Stimulated activated naive CD4-positive, alpha-beta T cell (primary cell): ENCODE results near the gene GLT8D2.

Source experiments
- DNase-seq, 6 experiments: peaks; one replicate each; lab custom pipeline; 2025; lab: John Stamatoyannopoulos, UW

The GLT8D2 gene

GRCh38 chr12:104000807-104001434, 49.1 kb downstream of the GLT8D2 start:
- no peak for DNase-seq

- no peak for DNase-seq
Measured at GRCh38 chr12:103998976-103999375, 51.0 kb downstream of the GLT8D2 start.

GRCh38 chr12:103997286-103997900, 52.6 kb downstream of the GLT8D2 start:
- no peak for DNase-seq

- DNase-seq, result no peak
Measured at GRCh38 chr12:103996595-103996994, 53.4 kb downstream of the GLT8D2 start.

GRCh38 chr12:103994235-103994634, 55.8 kb downstream of the GLT8D2 start:
- no peak for DNase-seq

GRCh38 chr12:103986829-103987228, 63.2 kb downstream of the GLT8D2 start:
- DNase-seq, result no peak

- DNase-seq, result no peak
Measured at GRCh38 chr12:103978384-103978982, 71.5 kb downstream of the GLT8D2 start.

GRCh38 chr12:103975368-103975767, 74.6 kb downstream of the GLT8D2 start:
- no peak for DNase-seq

GRCh38 chr12:103973909-103974308, 76.1 kb downstream of the GLT8D2 start:
- DNase-seq, result no peak

- DNase-seq, result no peak
Measured at GRCh38 chr12:103969391-103969790, 80.6 kb downstream of the GLT8D2 start.

- DNase-seq, result no peak
Measured at GRCh38 chr12:103966736-103967135, 83.3 kb downstream of the GLT8D2 start.

- DNase-seq, result peak; percentile 87 to 96 (median 94)
Measured at GRCh38 chr12:103965590-103966504, 84.1 kb downstream of the GLT8D2 start, which contains the start of gene TDG. Gene TDG (plus strand): TSS chr12:103965872. CDS start chr12:103966038, 166 bp downstream.

GRCh38 chr12:103965255-103965589, 84.8 kb downstream of the GLT8D2 start:
- DNase-seq, result no peak

- DNase-seq, result no peak
Measured at GRCh38 chr12:103964805-103965204, 85.2 kb downstream of the GLT8D2 start.

GRCh38 chr12:103962493-103962892, 87.5 kb downstream of the GLT8D2 start:
- DNase-seq, result no peak

GRCh38 chr12:103960616-103961227, 89.3 kb downstream of the GLT8D2 start:
- DNase-seq, result no peak

GRCh38 chr12:103958621-103959020, 91.4 kb downstream of the GLT8D2 start:
- DNase-seq, result no peak

GRCh38 chr12:103957865-103958388, 92.1 kb downstream of the GLT8D2 start:
- DNase-seq, result no peak

- DNase-seq, result no peak
Measured at GRCh38 chr12:103956509-103957027, 93.4 kb downstream of the GLT8D2 start.

GRCh38 chr12:103955811-103956508, 94.0 kb downstream of the GLT8D2 start:
- no peak for DNase-seq

GRCh38 chr12:103952497-103952896, 97.5 kb downstream of the GLT8D2 start:
- no peak for DNase-seq
